ENCODE data around the gene MBLAC1. TPM values are rescaled to one million over a fixed set of nuclear protein-coding genes. Genes with fewer than 3 reads are reported as not detected.

MBLAC1 gene
- total RNA-seq, 1 experiment from 2014 or later = 3.5 TPM

DNA sequence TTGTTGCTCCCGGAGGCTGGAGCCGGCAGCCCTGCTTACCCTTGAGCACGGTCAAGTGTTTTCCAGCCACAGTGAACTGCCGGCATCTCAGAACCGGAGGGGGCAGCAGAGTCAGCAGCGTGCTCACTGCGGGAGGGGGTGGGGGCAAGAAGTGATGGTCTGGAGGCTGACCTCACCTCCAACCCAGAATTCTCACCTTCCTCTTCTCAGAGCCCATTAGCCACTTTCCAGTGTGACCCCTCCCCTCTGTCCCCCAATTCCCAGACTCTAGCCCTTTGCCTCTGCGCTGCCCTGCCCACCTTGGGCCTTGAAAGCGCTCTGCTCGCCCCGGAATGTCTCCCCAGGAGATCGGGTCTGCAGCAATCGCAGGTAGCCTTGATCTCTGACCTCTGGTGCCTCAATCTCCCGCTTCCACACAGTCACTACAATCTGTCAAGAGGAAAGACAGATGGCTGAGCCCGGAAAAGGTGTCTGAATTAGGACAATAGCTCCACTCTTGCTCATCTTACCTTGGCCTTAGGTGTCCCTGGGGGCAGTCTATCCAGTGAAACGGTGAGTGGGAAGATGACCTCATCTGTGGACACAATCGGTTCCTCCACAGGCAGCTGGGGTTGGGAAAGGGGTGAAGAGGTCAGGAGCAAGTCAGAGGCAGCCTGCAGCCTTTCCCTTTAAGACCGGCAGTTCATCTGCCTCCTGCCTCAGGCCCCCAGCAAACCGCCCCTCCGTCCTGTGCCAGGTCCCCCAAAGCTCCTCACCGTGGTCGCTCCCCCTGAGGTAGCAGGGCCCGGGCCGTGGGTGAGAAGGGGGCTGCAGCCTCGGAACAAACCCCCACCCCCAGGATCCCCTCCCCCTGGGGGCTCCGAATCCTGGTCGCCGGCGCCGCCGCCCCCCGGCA is 30.8 kb downstream of the MBLAC1 start:
- ChIA-PET CTCF (interaction anchor here (0.6 to 1.8 kb wide), 6 partner anchors 9 to 60 kb away, joined by 3 to 6 read pairs (median 4); partner anchors contain the start of genes GAL3ST4 and LAMTOR4), POLR2A (interaction anchor here (0.5 to 0.6 kb wide), 2 partner anchors 9 to 308 kb away, joined by 3 read pairs; partner anchors contain the start of gene LAMTOR4)
- DNase-seq (ENCODE audit: low spot score) (no peak), ATAC-seq (peak; percentile 13)
- Mint-ChIP-seq H3K9me3 (no peaks in the 10 kb centered on the region), H3K27me3 (ENCODE audit: low read depth) (no peaks in the 10 kb centered on the region), H3K36me3 (peaks cover 21% of the 10 kb centered on the region), H3K4me1 (peaks cover 33% of the 10 kb centered on the region), H3K27ac (peak overlapping the region; percentile 87), H3K4me3 (peak overlapping the region; percentile 75)
- TF ChIP-seq, protein P1, sequence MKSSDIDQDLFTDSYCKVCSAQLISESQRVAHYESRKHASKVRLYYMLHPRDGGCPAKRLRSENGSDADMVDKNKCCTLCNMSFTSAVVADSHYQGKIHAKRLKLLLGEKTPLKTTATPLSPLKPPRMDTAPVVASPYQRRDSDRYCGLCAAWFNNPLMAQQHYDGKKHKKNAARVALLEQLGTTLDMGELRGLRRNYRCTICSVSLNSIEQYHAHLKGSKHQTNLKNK (CRISPR knock-in tag; IDR thresholded peaks at IDR 0.05) = no peak
- TF ChIP-seq, protein P2, sequence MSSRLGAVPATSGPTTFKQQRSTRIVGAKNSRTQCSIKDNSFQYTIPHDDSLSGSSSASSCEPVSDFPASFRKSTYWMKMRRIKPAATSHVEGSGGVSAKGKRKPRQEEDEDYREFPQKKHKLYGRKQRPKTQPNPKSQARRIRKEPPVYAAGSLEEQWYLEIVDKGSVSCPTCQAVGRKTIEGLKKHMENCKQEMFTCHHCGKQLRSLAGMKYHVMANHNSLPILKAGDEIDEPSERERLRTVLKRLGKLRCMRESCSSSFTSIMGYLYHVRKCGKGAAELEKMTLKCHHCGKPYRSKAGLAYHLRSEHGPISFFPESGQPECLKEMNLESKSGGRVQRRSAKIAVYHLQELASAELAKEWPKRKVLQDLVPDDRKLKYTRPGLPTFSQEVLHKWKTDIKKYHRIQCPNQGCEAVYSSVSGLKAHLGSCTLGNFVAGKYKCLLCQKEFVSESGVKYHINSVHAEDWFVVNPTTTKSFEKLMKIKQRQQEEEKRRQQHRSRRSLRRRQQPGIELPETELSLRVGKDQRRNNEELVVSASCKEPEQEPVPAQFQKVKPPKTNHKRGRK (CRISPR knock-in tag; IDR thresholded peaks at IDR 0.05; ENCODE audit: borderline replicate concordance) = no peak
- TF ChIP-seq ZNF671 (CRISPR knock-in tag; IDR thresholded peaks at IDR 0.05) = no peak
- TF ChIP-seq IRF2 (CRISPR knock-in tag; IDR thresholded peaks at IDR 0.05; ENCODE audit: borderline replicate concordance, low read depth) = no peak
- no peak for TF ChIP-seq SMAD3 (CRISPR knock-in tag; IDR thresholded peaks at IDR 0.05; ENCODE audit: borderline replicate concordance)
- TF ChIP-seq, protein P3, sequence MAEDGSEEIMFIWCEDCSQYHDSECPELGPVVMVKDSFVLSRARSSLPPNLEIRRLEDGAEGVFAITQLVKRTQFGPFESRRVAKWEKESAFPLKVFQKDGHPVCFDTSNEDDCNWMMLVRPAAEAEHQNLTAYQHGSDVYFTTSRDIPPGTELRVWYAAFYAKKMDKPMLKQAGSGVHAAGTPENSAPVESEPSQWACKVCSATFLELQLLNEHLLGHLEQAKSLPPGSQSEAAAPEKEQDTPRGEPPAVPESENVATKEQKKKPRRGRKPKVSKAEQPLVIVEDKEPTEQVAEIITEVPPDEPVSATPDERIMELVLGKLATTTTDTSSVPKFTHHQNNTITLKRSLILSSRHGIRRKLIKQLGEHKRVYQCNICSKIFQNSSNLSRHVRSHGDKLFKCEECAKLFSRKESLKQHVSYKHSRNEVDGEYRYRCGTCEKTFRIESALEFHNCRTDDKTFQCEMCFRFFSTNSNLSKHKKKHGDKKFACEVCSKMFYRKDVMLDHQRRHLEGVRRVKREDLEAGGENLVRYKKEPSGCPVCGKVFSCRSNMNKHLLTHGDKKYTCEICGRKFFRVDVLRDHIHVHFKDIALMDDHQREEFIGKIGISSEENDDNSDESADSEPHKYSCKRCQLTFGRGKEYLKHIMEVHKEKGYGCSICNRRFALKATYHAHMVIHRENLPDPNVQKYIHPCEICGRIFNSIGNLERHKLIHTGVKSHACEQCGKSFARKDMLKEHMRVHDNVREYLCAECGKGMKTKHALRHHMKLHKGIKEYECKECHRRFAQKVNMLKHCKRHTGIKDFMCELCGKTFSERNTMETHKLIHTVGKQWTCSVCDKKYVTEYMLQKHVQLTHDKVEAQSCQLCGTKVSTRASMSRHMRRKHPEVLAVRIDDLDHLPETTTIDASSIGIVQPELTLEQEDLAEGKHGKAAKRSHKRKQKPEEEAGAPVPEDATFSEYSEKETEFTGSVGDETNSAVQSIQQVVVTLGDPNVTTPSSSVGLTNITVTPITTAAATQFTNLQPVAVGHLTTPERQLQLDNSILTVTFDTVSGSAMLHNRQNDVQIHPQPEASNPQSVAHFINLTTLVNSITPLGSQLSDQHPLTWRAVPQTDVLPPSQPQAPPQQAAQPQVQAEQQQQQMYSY (CRISPR knock-in tag; IDR thresholded peaks at IDR 0.05) = no peak
- TF ChIP-seq FOXK1 (CRISPR knock-in tag; IDR thresholded peaks at IDR 0.05) = no peak
- no peak for TF ChIP-seq ZNF396 (CRISPR knock-in tag; IDR thresholded peaks at IDR 0.05; ENCODE audit: borderline replicate concordance)
- TF ChIP-seq JAZF1 (CRISPR knock-in tag; IDR thresholded peaks at IDR 0.05) = no peak
- no peak for TF ChIP-seq TEAD1 (CRISPR knock-in tag; IDR thresholded peaks at IDR 0.05)
- TF ChIP-seq, protein P4, sequence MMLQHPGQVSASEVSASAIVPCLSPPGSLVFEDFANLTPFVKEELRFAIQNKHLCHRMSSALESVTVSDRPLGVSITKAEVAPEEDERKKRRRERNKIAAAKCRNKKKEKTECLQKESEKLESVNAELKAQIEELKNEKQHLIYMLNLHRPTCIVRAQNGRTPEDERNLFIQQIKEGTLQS (CRISPR knock-in tag; conservative IDR thresholded peaks at IDR 0.05) = no peak

DNA sequence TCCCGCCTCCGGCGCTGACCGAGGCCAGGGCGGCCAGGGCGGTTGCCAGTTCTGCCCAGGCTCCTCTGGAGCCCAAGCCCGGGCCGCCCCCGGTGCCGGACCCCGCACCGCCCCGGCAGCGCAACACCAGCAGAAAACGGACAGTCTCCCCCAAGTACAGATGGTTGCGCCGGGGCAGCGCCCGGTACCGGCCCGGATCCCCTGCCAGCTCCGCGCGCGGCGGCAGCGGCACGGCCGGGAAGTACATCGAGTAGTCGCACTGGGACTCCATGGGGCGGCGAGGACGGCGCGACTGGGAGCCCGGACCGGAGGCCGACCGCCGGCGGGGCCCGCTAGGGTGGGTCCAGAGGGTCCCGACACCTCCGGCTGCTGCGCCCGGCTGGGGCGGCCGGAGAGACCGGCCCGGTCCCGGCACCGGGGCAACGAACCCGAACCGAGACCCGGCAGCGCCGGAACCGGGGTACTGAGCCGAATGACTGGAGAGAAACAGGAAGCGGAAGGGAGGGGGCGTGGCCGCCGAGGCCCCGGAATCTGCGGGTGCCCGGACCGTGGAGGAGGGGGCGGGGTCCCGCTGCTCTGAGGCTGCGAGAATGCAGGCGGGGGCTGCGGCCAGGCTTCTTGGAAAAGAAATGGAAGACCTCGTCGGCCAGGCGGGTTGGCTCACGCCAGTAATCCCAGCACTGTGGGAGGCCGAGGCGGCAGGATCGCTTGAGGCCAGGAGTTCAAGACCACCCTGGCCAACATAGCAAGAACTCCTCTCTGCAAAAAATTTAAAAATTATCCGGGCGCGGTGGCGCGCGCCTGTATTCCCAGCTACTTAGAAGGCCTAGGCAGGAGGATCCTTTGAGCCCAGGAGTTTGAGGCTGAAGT is 31.7 kb downstream of the MBLAC1 start, which contains the start of gene TRAPPC14:
Gene TRAPPC14 (minus strand): TSS at position 495 of the 870 bp plus-strand sequence. CDS start 224 bp downstream, at position 271.
- ATAC-seq = peak; percentile 65
- TF ChIP-seq SP1 (CRISPR knock-in tag; conservative IDR thresholded peaks at IDR 0.05) (peak; percentile 96), ZNF219 (CRISPR knock-in tag; IDR thresholded peaks at IDR 0.05; ENCODE audit: borderline replicate concordance) (no peak), FOXP1 (CRISPR knock-in tag; IDR thresholded peaks at IDR 0.05; ENCODE audit: borderline replicate concordance) (peak; percentile 58; the same call in 1 of the 2 replicates), MXD4 (CRISPR knock-in tag; IDR thresholded peaks at IDR 0.05; ENCODE audit: borderline replicate concordance) (no peak), TEAD1 (CRISPR knock-in tag; IDR thresholded peaks at IDR 0.05) (peak; percentile 80; the same call in 1 of the 2 replicates), ETV6 (CRISPR knock-in tag; IDR thresholded peaks at IDR 0.05) (0 out of 2 replicates have a peak, but pooled peaks have one; percentile 14), MYBL2 (CRISPR knock-in tag; IDR thresholded peaks at IDR 0.05) (0 out of 2 replicates have a peak, but pooled peaks have one; percentile 42), CREB1 (CRISPR knock-in tag; IDR thresholded peaks at IDR 0.05) (no peak), CREM (CRISPR knock-in tag; IDR thresholded peaks at IDR 0.05) (peak; percentile 82; the same call in 1 of the 2 replicates), FOXK1 (CRISPR knock-in tag; IDR thresholded peaks at IDR 0.05) (0 out of 2 replicates have a peak, but pooled peaks have one; percentile 51), JUN (CRISPR knock-in tag; IDR thresholded peaks at IDR 0.05) (peak; percentile 43; the same call in 1 of the 2 replicates), HMGA2 (CRISPR knock-in tag; IDR thresholded peaks at IDR 0.05) (no peak)
- TF ChIP-seq, protein P5, sequence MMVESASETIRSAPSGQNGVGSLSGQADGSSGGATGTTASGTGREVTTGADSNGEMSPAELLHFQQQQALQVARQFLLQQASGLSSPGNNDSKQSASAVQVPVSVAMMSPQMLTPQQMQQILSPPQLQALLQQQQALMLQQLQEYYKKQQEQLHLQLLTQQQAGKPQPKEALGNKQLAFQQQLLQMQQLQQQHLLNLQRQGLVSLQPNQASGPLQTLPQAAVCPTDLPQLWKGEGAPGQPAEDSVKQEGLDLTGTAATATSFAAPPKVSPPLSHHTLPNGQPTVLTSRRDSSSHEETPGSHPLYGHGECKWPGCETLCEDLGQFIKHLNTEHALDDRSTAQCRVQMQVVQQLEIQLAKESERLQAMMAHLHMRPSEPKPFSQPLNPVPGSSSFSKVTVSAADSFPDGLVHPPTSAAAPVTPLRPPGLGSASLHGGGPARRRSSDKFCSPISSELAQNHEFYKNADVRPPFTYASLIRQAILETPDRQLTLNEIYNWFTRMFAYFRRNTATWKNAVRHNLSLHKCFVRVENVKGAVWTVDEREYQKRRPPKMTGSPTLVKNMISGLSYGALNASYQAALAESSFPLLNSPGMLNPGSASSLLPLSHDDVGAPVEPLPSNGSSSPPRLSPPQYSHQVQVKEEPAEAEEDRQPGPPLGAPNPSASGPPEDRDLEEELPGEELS (CRISPR knock-in tag; IDR thresholded peaks at IDR 0.05) = peak; percentile 68; the same call in 1 of the 2 replicates
- TF ChIP-seq, protein P6, sequence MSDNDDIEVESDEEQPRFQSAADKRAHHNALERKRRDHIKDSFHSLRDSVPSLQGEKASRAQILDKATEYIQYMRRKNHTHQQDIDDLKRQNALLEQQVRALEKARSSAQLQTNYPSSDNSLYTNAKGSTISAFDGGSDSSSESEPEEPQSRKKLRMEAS (CRISPR knock-in tag; IDR thresholded peaks at IDR 0.05) = peak; percentile 19; the same call in 1 of the 2 replicates

More for the DNA sequence above, 31.7 kb downstream of the MBLAC1 start, which contains the start of gene TRAPPC14:
- Mint-ChIP-seq H3K36me3 (peaks cover 19% of the 10 kb centered on the region), H3K4me1 (peaks cover 38% of the 10 kb centered on the region), H3K27ac (peak within 1 kb of the TSS; percentile 87), H3K27me3 (ENCODE audit: low read depth) (no peaks in the 10 kb centered on the region), H3K4me3 (peak within 1 kb of the TSS; percentile 75), H3K9me3 (no peaks in the 10 kb centered on the region)
- ChIA-PET CTCF (interaction anchor here (0.9 to 2.5 kb wide), 9 partner anchors 10 to 58 kb away, joined by 3 to 14 read pairs (median 6); partner anchors contain the start of genes GAL3ST4 and LAMTOR4), POLR2A (interaction anchor here (0.5 to 1.3 kb wide), 3 partner anchors 10 to 307 kb away, joined by 3 to 5 read pairs (median 3); partner anchors contain the start of genes GAL3ST4 and LAMTOR4)
- DNase-seq (ENCODE audit: low spot score) = peak; percentile 97
